ENCODE measurements around the gene TMEM270.

DNA sequence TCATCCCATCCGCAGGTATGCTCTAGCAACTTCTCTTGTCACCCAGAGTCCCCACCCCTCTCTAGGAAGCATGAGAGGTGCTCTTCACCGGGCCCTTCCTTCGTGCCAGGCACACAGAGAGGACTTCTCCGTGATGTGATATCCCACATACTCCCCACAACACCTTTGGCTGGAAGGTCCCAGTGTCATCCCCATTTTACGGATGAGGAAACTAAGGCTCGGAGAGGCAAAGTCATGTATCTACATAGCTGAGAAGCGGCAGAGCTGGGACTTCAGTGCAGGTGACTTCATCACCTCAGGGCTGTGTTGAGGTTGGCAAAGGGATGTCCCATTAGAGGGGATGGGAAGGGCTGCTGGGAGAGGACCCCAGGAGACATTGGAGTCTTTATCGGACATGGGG, 15.4 kb downstream of the TMEM270 start:
- TF ChIP-seq CHD2 (IDR thresholded peaks at IDR 0.05; ENCODE audit: low read length, partially characterized antibody) (no peak), EP300 (IDR thresholded peaks at IDR 0.05; ENCODE audit: borderline replicate concordance in 1 of 2, low read depth in 1 of 2, low read length in 1 of 2) (no peak), NFIC (IDR thresholded peaks at IDR 0.05; ENCODE audit: borderline replicate concordance) (no peak)
- TF ChIP-seq, protein P1, sequence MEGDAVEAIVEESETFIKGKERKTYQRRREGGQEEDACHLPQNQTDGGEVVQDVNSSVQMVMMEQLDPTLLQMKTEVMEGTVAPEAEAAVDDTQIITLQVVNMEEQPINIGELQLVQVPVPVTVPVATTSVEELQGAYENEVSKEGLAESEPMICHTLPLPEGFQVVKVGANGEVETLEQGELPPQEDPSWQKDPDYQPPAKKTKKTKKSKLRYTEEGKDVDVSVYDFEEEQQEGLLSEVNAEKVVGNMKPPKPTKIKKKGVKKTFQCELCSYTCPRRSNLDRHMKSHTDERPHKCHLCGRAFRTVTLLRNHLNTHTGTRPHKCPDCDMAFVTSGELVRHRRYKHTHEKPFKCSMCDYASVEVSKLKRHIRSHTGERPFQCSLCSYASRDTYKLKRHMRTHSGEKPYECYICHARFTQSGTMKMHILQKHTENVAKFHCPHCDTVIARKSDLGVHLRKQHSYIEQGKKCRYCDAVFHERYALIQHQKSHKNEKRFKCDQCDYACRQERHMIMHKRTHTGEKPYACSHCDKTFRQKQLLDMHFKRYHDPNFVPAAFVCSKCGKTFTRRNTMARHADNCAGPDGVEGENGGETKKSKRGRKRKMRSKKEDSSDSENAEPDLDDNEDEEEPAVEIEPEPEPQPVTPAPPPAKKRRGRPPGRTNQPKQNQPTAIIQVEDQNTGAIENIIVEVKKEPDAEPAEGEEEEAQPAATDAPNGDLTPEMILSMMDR (IDR thresholded peaks at IDR 0.05): no peak

Data from SK-N-SH (cell line).